H9 (cell line): Measurements from ENCODE around the gene APOM. TPM values are rescaled to one million over a fixed set of nuclear protein-coding genes. Genes with fewer than 3 reads are reported as not detected.
A peak's percentile ranks its signal among the peaks of the same experiment; 100 is the strongest.

Experiments
- DNase-seq: peaks from one replicate; pipeline ENCODE4 v3.0.0-alpha.2; 2017
- H2AFZ ChIP-seq: one replicate; pipeline ENCODE4 v1.6.1; 2013; ENCODE audit warnings: mild to moderate bottlenecking, low read length, control low read depth, moderate library complexity
- H2AK5ac ChIP-seq: 2 replicates; pipeline ENCODE4 v1.6.1; 2013; ENCODE audit warnings: low read length, control low read depth, mixed read lengths; ENCODE audit not compliant: insufficient read length
- H2BK120ac ChIP-seq: one replicate; pipeline ENCODE4 v1.6.1; 2013; ENCODE audit warnings: low read depth, mild to moderate bottlenecking, low read length, control low read depth, inconsistent platforms; ENCODE audit not compliant: poor library complexity, severe bottlenecking
- H2BK12ac ChIP-seq: 2 replicates; pipeline ENCODE4 v1.6.1; 2013; ENCODE audit warnings: low read length, control low read depth, mixed read lengths, low read depth; ENCODE audit not compliant: insufficient read length
- H2BK15ac ChIP-seq: 2 replicates; pipeline ENCODE4 v1.6.1; 2013; ENCODE audit warnings: low read depth, low read length, control low read depth
- H2BK20ac ChIP-seq: one replicate; pipeline ENCODE4 v1.6.1; 2013; ENCODE audit warnings: low read depth, mild to moderate bottlenecking, low read length, control low read depth, inconsistent platforms; ENCODE audit not compliant: poor library complexity, severe bottlenecking
- H2BK5ac ChIP-seq: 2 replicates; pipeline ENCODE4 v1.6.1; 2013; ENCODE audit warnings: low read length, control low read depth, mixed read lengths; ENCODE audit not compliant: insufficient read length
- H3K14ac ChIP-seq: 2 replicates; pipeline ENCODE4 v1.6.1; 2013; ENCODE audit warnings: low read length, control low read depth; ENCODE audit not compliant: insufficient read depth
- H3K18ac ChIP-seq: 2 replicates; pipeline ENCODE4 v1.6.1; 2013; ENCODE audit warnings: low read depth, mild to moderate bottlenecking, mixed read lengths, low read length, control low read depth; ENCODE audit not compliant: insufficient read length
- H3K23ac ChIP-seq: 2 replicates; pipeline ENCODE4 v1.6.1; 2013; ENCODE audit warnings: low read length, control low read depth, mixed read lengths, low read depth; ENCODE audit not compliant: insufficient read length
- H3K23me2 ChIP-seq: 2 replicates; pipeline ENCODE4 v1.6.1; 2013; ENCODE audit warnings: low read depth, mild to moderate bottlenecking, mixed read lengths, low read length, control low read depth; ENCODE audit not compliant: insufficient read length, poor library complexity, severe bottlenecking
- H3K27ac ChIP-seq: 2 replicates; pipeline ENCODE4 v1.5.1; 2013; ENCODE audit warnings: low read length, control low read depth, mixed read lengths, low read depth; ENCODE audit not compliant: insufficient read length
- H3K27me3 ChIP-seq: 2 replicates; pipeline ENCODE4 v1.6.1; 2013; ENCODE audit warnings: low read length, control low read depth, inconsistent platforms; ENCODE audit not compliant: insufficient read depth
- H3K4ac ChIP-seq: 2 replicates; pipeline ENCODE4 v1.6.1; 2013; ENCODE audit warnings: low read depth, mild to moderate bottlenecking, control low read depth, inconsistent platforms, low read length, moderate library complexity
- H3K4me1 ChIP-seq: 2 replicates; pipeline ENCODE4 v1.6.1; 2013; ENCODE audit warnings: low read length, control low read depth, inconsistent platforms; ENCODE audit not compliant: insufficient read depth
- H3K4me2 ChIP-seq: 2 replicates; pipeline ENCODE4 v1.6.1; 2013; ENCODE audit warnings: low read length, control low read depth, mixed read lengths; ENCODE audit not compliant: insufficient read length, insufficient read depth
- H3K56ac ChIP-seq: 2 replicates; pipeline ENCODE4 v1.6.1; 2013; ENCODE audit warnings: low read depth, mild to moderate bottlenecking, mixed read lengths, low read length, control low read depth; ENCODE audit not compliant: insufficient read length
- H3K79me1 ChIP-seq: 2 replicates; pipeline ENCODE4 v1.6.1; 2013; ENCODE audit warnings: low read depth, mild to moderate bottlenecking, moderate library complexity, low read length, control low read depth, inconsistent platforms; ENCODE audit not compliant: insufficient read depth, poor library complexity, severe bottlenecking
- H3K79me2 ChIP-seq: 2 replicates; pipeline ENCODE4 v1.6.1; 2013; ENCODE audit warnings: low read length, control low read depth, inconsistent platforms; ENCODE audit not compliant: insufficient read depth
- H3K9ac ChIP-seq: 2 replicates; pipeline ENCODE4 v1.6.1; 2013; ENCODE audit warnings: low read length, control low read depth, mixed read lengths; ENCODE audit not compliant: insufficient read length; ENCODE audit errors: extremely low read depth
- H3K9me3 ChIP-seq: one replicate; pipeline ENCODE4 v1.6.1; 2013; ENCODE audit warnings: low read depth, low read length, inconsistent platforms; ENCODE audit not compliant: control insufficient read depth
- H3T11ph ChIP-seq: one replicate; pipeline ENCODE4 v1.6.1; 2013; ENCODE audit warnings: mild to moderate bottlenecking, low read length, control low read depth, inconsistent platforms
- H4K20me1 ChIP-seq: one replicate; pipeline ENCODE4 v1.6.1; 2013; ENCODE audit not compliant: control insufficient read depth, insufficient read length, insufficient read depth
- H4K5ac ChIP-seq: 2 replicates; pipeline ENCODE4 v1.6.1; 2013; ENCODE audit warnings: low read depth, mild to moderate bottlenecking, mixed read lengths, low read length, control low read depth; ENCODE audit not compliant: insufficient read length
- H4K8ac ChIP-seq: replicated peaks from 2 replicates; pipeline ENCODE4 v1.6.1; 2013; ENCODE audit warnings: low read length, control low read depth, mixed read lengths, low read depth; ENCODE audit not compliant: insufficient read length
- H4K91ac ChIP-seq: 2 replicates; pipeline ENCODE4 v1.6.1; 2013; ENCODE audit warnings: low read depth, mild to moderate bottlenecking, moderate library complexity, mixed read lengths, low read length, control low read depth; ENCODE audit not compliant: insufficient read length
- H3K27ac Mint-ChIP-seq, 3 experiments: 2 replicates in 2 of 3; 3 replicates in 1 of 3; pipeline ENCODE4 v1.8.0; 2020 to 2021; ENCODE audit warnings: mixed read lengths in 3 of 3, mild to moderate bottlenecking in 1 of 3, moderate library complexity in 1 of 3
- H3K27me3 Mint-ChIP-seq: 2 replicates; pipeline ENCODE4 v1.8.0; 2021; ENCODE audit warnings: low read depth, mild to moderate bottlenecking, moderate library complexity, mixed read lengths
- H3K36me3 Mint-ChIP-seq, 3 experiments: 2 replicates in 2 of 3; 3 replicates in 1 of 3; pipeline ENCODE4 v1.8.0; 2020 to 2021; ENCODE audit warnings: low read depth in 3 of 3, mixed read lengths in 3 of 3; ENCODE audit not compliant: insufficient read depth in 1 of 3
- H3K4me1 Mint-ChIP-seq, 2 experiments: 2 replicates each; pipeline ENCODE4 v1.8.0; 2020; ENCODE audit warnings: mixed read lengths in 2 of 2
- H3K4me3 Mint-ChIP-seq, 2 experiments: 2 replicates in 1 of 2; 3 replicates in 1 of 2; pipeline ENCODE4 v1.8.0; 2020 to 2021; ENCODE audit warnings: mild to moderate bottlenecking in 2 of 2, mixed read lengths in 2 of 2, moderate library complexity in 1 of 2
- H3K9me3 Mint-ChIP-seq, 2 experiments: 2 replicates in 1 of 2; 3 replicates in 1 of 2; pipeline ENCODE4 v1.8.0; 2020; ENCODE audit warnings: mild to moderate bottlenecking in 2 of 2, mixed read lengths in 2 of 2, moderate library complexity in 1 of 2
- CTCF ChIP-seq: fragments of 200-600 bp; sonication (generic); conservative IDR thresholded peaks from 3 replicates; pipeline ENCODE4 v1.8.0; 2021; ENCODE audit warnings: antibody characterized with exemption, mild to moderate bottlenecking
- WGBS: extraction: QIAGEN DNeasy Blood & Tissue Kit; methylation state at CpG from one replicate; pipeline ENCODE4 v1.1.7; 2013; ENCODE audit warnings: missing lambda C conversion rate, low lambda C conversion rate, mixed read lengths; ENCODE audit not compliant: insufficient read length; ENCODE audit errors: extremely low coverage; 5-methylcytosine and 5-hydroxymethylcytosine counted together
- total RNA-seq: library from RNA; stranded (reverse); gene quantifications from 2 replicates; pipeline ENCODE4 v1.2.1, GENCODE V29; 2021

Gene APOM
- total RNA-seq, 1 experiment from 2014 or later: 3.6 TPM

GRCh38 chr6:31692886-31693285 lies 37.2 kb downstream of the APOM start:
- WGBS: no CpG with 5 or more reads among the region's 9 CpGs
- H4K5ac ChIP-seq: no peak overlapping the region
- H3K56ac ChIP-seq: no peak overlapping the region
- no peak overlapping the region for H3K23ac ChIP-seq
- TF ChIP-seq CTCF: no peak
- no peaks in the 10 kb centered on the region for H4K20me1 ChIP-seq
- H3T11ph ChIP-seq: no peak overlapping the region
- H3K79me1 ChIP-seq: no peaks in the 10 kb centered on the region
- no peak overlapping the region for H2BK20ac ChIP-seq
- no peaks in the 10 kb centered on the region for H3K9me3 ChIP-seq
- H3K4me1 ChIP-seq: no peaks in the 10 kb centered on the region
- H3K27ac ChIP-seq: no peak overlapping the region
- no peak overlapping the region for H2BK12ac ChIP-seq
- no peak overlapping the region for H3K18ac ChIP-seq
- no peak overlapping the region for H2AFZ ChIP-seq
- Mint-ChIP-seq H3K4me3 (no peak overlapping the region), H3K36me3 (peaks cover 9 to 60% (median 40%) of the 10 kb centered on the region in 3 experiments; a peak in 6 of 7 replicates), H3K27ac (0 out of 7 replicates have a peak overlapping the region, but pooled peaks of 1 of the 3 experiments have one; percentile 6), H3K9me3 (no peaks in the 10 kb centered on the region), H3K4me1 (peaks cover 3 to 8% of the 10 kb centered on the region in 2 experiments; a peak in 3 of 4 replicates), H3K27me3 (no peaks in the 10 kb centered on the region)
- no peak overlapping the region for H2BK5ac ChIP-seq
- no peak overlapping the region for H3K14ac ChIP-seq
- no peaks in the 10 kb centered on the region for H3K23me2 ChIP-seq
- H2BK15ac ChIP-seq: no peak overlapping the region
- no peaks in the 10 kb centered on the region for H3K79me2 ChIP-seq
- no peak overlapping the region for H4K91ac ChIP-seq
- H2AK5ac ChIP-seq: no peak overlapping the region
- H3K4ac ChIP-seq: no peak overlapping the region
- no peak overlapping the region for H4K8ac ChIP-seq
- H2BK120ac ChIP-seq: no peak overlapping the region
- no peak for DNase-seq
- H3K4me2 ChIP-seq: no peak overlapping the region
- no peak overlapping the region for H3K9ac ChIP-seq
- no peaks in the 10 kb centered on the region for H3K27me3 ChIP-seq
